GM19351 (cell line): ENCODE results near the gene TNIK.

Source experiments
- ATAC-seq: cut with Tn5 transposase; IDR thresholded peaks from one replicate; pipeline ENCODE4 v1.9.1; 2021; ENCODE audit warnings: mild to moderate bottlenecking, moderate library complexity; ENCODE audit not compliant: unreplicated experiment

The TNIK gene

DNA sequence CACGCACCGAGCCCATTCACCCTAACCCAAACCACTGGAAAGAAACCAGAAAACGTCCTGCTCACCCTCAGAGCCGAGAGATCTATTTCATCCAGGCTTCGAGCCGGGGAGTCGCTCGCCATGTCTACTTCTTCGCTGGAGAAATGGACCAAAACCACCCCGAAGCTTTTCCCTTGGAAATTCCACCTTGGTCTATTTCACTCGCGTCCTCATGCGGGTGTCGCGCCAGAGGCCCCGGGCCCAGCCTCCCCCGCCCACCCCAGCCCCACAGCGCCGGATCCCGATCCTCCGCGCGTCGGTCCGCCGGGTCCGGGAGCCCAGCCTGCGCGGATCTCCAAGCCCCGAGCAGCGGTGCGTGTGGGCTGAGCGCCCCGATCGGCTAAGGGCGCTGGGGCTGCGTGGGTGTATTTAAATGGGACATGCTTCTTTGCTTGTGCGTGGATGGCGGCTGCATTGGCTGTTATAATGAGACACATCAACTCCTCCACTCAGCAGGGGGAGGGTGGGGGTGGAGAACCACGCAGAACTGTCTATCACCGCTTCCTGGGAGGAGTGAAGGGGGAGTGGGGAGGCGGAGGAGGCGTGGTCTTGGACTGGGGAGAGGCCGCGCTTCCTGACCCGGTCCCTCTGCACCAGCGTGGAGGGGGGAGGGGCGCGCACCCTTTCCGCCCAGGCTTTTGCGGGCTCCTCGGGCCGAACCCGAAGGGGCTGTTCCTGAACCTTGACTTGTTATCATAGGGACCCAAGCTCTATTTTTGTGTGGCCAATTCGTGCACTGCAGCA lies at the start of gene TNIK:
Gene TNIK, minus strand, starts transcription at position 464 of the 783 bp plus-strand sequence. Its CDS starts 342 bp downstream, at position 122.
- ATAC-seq: peak; percentile 67

GRCh38 chr3:171508676-171509075 lies 48.5 kb upstream of the TNIK start:
- no peak for ATAC-seq

DNA sequence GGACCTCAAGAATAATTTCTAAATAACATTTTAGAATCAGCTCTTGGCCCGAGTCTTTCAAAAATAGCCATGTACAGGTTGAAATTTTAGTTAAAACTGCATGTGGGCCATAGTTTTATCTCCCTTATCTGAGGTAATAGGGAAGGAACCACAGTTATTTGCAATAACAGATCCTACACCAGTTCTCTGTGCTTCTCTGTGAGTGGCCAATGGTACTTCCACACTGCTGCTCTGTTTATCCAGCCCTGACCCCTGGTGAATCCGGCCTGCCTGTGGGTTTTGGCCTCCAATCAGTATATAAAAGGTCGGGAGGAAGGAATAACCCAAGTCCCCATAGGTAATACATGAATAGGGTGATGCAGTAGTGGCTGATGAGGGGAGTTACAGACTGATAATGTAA lies 48.0 kb upstream of the TNIK start:
- ATAC-seq: no peak

- no peak for ATAC-seq
Observed at GRCh38 chr3:171506743-171507319, 46.6 kb upstream of the TNIK start.

GRCh38 chr3:171505822-171506333 lies 45.7 kb upstream of the TNIK start:
- no peak for ATAC-seq

GRCh38 chr3:171504376-171504775 lies 44.2 kb upstream of the TNIK start:
- no peak for ATAC-seq

DNA sequence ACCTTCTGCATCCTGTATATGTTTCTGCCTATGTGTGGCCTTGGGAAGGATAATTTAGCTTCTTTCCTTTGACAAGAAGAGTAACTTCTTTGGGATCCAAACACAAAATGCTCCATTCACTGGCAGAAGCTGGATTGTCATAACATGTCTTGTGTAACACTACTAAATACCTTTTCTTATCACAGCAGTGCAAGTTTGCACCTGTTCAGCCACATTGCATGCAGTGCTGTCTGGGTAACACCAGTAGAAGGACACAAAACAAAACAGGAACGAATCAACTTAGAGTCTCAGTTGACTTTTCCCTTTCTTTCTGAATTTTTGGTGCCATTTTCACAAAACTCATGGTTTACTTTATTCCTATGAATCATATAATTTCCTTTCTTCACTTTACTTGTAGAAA lies 43.6 kb upstream of the TNIK start:
- ATAC-seq: no peak

DNA sequence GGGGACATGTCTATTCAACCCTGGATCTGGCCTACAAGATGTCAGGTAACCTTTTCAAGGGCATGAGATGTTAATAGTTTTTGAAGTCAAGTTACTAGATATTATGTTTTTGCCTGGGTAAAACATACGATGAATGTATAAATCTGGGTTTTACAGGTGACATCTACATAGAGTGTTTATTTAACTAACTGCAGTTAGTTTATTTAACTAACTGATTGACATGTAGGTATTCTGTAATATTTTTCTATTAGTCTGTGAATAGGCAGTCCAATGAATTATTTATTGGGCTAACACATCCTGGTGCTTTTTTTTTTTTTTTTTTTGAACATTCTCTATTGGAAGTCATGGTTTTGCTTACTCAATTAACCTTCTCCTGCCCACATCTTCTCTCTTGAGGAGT lies 38.7 kb upstream of the TNIK start:
- no peak for ATAC-seq

GRCh38 chr3:171497468-171497867 lies 37.3 kb upstream of the TNIK start:
- no peak for ATAC-seq

DNA sequence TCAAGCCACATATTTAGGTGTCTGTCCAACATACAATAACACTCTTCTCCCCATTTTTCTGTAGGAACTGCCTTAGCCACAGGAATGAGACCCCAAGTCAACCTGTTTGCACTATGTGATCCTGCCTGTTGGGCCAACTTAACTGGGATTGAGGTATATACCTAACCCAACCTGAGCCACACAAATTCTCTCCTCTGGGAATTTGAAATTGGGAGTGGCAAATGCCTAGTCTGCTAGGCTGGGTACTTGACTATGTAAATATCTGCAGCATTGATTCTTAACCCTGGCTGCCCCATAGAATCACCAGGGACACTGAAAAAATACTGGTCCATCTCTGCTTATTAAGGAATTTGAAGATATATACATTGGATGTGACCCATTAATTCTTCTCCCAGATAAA lies 35.2 kb upstream of the TNIK start:
- no peak for ATAC-seq

GRCh38 chr3:171494457-171495109 lies 34.4 kb upstream of the TNIK start:
- ATAC-seq: no peak

- no peak for ATAC-seq
Observed at GRCh38 chr3:171491361-171491760, 31.2 kb upstream of the TNIK start.

- ATAC-seq: no peak
Observed at GRCh38 chr3:171490901-171491300, 30.7 kb upstream of the TNIK start.

- ATAC-seq: no peak
Observed at GRCh38 chr3:171489348-171489747, 29.1 kb upstream of the TNIK start.

GRCh38 chr3:171488479-171488878 lies 28.3 kb upstream of the TNIK start:
- no peak for ATAC-seq

DNA sequence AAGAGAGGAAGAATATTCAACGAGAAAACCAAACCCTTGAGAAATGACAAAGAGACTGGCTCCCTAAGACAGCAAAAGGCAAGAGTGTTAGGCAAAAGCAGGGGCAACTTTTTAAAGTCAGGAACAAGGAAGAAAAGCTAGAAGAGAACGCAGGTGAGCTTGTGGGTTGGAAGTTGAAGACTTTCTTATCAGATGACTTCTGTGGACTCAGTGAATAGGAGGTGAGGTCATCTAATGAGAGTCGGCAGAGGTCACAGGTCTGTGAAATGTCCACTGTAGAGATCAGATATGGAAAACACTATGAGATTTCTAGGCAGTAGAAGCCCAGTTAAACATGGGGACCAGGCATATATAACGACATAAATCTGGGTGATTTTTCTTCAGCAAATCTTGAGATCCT lies 27.2 kb upstream of the TNIK start:
- no peak for ATAC-seq

GRCh38 chr3:171485338-171485737 lies 25.1 kb upstream of the TNIK start:
- no peak for ATAC-seq

DNA sequence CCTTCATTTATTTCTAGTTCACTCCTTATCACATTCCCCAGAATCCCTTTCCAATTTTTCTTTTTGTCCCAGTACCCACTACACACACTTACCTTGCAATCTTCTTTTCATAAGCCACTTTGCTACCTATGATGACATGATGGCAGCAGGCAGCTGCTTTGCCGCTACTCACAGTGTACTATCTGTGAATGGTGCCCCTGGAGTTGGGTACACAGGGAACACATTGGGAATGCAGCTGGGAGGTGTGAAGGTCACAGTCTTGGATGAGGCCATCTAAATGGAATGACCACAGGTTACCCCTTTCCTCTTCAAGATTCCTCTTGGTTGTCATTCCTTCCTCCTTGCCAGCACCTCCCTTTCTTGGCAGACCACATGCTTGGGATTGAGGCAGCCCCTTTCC lies 20.8 kb upstream of the TNIK start:
- ATAC-seq: peak; percentile 19

DNA sequence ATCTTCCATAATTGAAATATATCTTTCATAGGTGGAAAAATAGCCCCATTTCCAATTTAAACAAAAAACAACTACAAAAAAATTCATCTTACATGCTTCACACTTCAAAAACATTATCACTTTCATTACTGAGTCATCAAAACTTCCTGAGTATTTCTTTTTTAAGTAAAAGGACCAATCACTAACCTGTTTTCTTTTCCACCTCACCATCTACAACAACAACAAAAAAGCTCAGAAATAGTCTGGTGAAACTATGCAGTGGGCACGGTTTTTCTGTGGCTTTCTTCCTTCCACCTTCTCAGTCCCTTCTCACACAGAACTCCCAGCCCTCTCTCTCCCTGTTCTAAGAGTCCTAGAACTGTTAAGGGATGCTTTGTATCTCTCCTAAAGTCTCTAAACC lies 20.3 kb upstream of the TNIK start:
- peak; percentile 91 for ATAC-seq

GRCh38 chr3:171476532-171477102 lies 16.4 kb upstream of the TNIK start:
- no peak for ATAC-seq

DNA sequence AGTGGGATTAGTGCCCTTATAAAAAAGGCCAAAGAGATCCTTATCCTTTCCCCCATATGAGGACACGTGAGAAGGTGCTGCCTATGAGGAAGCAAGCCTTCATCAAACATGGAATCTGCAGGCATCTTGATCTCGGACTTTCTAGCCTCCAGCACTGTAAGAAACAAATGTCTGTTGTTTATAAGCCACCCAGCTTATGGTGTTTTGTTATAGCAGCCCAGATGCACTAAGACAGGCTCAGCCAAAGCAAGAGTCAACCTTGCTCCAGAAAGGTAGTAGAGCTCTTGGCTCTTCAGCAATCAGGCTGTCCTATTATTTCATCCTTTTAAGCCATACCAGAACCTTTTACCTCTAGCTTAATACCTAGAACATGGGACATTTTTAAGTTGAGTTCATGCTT lies 12.3 kb upstream of the TNIK start:
- no peak for ATAC-seq
